ENCODE measurements around the gene FNBP1L.
A peak's percentile ranks its signal among the peaks of the same experiment; 100 is the strongest.
"Not testable (repeated sequence)": the region's sequence is repeated elsewhere in the genome, so short reads cannot be mapped to it uniquely, and the experiment has no call there.

The FNBP1L gene

GRCh38 chr1:93537924-93538323 is 90.0 kb downstream of the FNBP1L start:
- no peak for DNase-seq

GRCh38 chr1:93541045-93541444 is 93.1 kb downstream of the FNBP1L start:
- DNase-seq, result no peak

GRCh38 chr1:93542398-93542797 is 94.5 kb downstream of the FNBP1L start:
- no peak for DNase-seq

GRCh38 chr1:93546162-93546863 is 98.4 kb downstream of the FNBP1L start:
- DNase-seq, result no peak

GRCh38 chr1:93549131-93549530 is 101.2 kb downstream of the FNBP1L start:
- DNase-seq, result no peak

- DNase-seq, result peak; percentile 18
These were observed 101.9 kb downstream of the FNBP1L start for GRCh38 chr1:93549811-93550210.

GRCh38 chr1:93552741-93553455 is 105.0 kb downstream of the FNBP1L start:
- DNase-seq, result peak; percentile 22

- DNase-seq, result not testable (repeated sequence)
These were observed 106.1 kb downstream of the FNBP1L start for GRCh38 chr1:93553886-93554490.

GRCh38 chr1:93554883-93555872 is 107.3 kb downstream of the FNBP1L start:
- no peak for DNase-seq

GRCh38 chr1:93556291-93556690 is 108.4 kb downstream of the FNBP1L start:
- DNase-seq, result no peak

- peak; percentile 35 for DNase-seq
These were observed 111.1 kb downstream of the FNBP1L start for GRCh38 chr1:93559045-93559444.

- DNase-seq, result no peak
These were observed 111.8 kb downstream of the FNBP1L start for GRCh38 chr1:93559695-93560094.

GRCh38 chr1:93565496-93566206 is 117.7 kb downstream of the FNBP1L start:
- DNase-seq, result no peak

- peak; percentile 17 for DNase-seq
These were observed 118.3 kb downstream of the FNBP1L start for GRCh38 chr1:93566227-93566626.

GRCh38 chr1:93567255-93567918 is 119.5 kb downstream of the FNBP1L start:
- DNase-seq, result peak; percentile 60

- DNase-seq, result peak; percentile 72
These were observed 121.6 kb downstream of the FNBP1L start for GRCh38 chr1:93569489-93569888.

GRCh38 chr1:93571623-93572310 is 123.8 kb downstream of the FNBP1L start:
- DNase-seq, result no peak

GRCh38 chr1:93573940-93574469 is 126.1 kb downstream of the FNBP1L start:
- DNase-seq, result no peak

GRCh38 chr1:93574511-93574910 is 126.6 kb downstream of the FNBP1L start:
- no peak for DNase-seq

- no peak for DNase-seq
These were observed 127.1 kb downstream of the FNBP1L start for GRCh38 chr1:93574991-93575390.
